SU-DHL-6 (cell line): ENCODE results near the gene OR11A1.

Experiments
- CTCF ChIP-seq: fragments of 200-600 bp; sonication (generic); IDR thresholded peaks from one replicate; pipeline ENCODE4 v1.5.1; 2017; ENCODE audit warnings: antibody characterized with exemption, mild to moderate bottlenecking, low read length, moderate library complexity; ENCODE audit not compliant: insufficient read depth, poor library complexity, severe bottlenecking
- EZH2phosphoT487 ChIP-seq: fragments of 200-600 bp; sonication (generic), shearing (Covaris generic); conservative IDR thresholded peaks from 2 replicates; pipeline ENCODE4 v1.6.1; 2018; ENCODE audit warnings: mild to moderate bottlenecking, antibody characterized with exemption, low read length, moderate library complexity, mixed read lengths

- TF ChIP-seq CTCF (no peak), EZH2phosphoT487 (no peak)
Observed at GRCh38 chr6:29495571-29495970, 38.7 kb upstream of the OR11A1 start.
